WTC11 (cell line): Measurements from ENCODE around the gene OVOL3. TPM values are rescaled to one million over a fixed set of nuclear protein-coding genes. Genes with fewer than 3 reads are reported as not detected.

Experiments
- ATAC-seq: fragments of 200-7000 bp; cut with Tn5 transposase; 2 replicates; pipeline ENCODE4 v1.10.0; 2021; ENCODE audit warnings: mild to moderate bottlenecking, moderate library complexity
- CTCF ChIA-PET: fragments of 300-600 bp; sonication (Branson Sonifier 250); formaldehyde crosslinking; loops from one replicate; lab custom pipeline; 2021; ENCODE audit warnings: antibody characterized with exemption; lab: Charles Lee
- POLR2A ChIA-PET: fragments of 350-600 bp; sonication (Branson Sonifier 250); formaldehyde crosslinking; loops from one replicate; lab custom pipeline; 2021; ENCODE audit warnings: antibody characterized with exemption; lab: Charles Lee
- DNase-seq: peaks from one replicate; pipeline ENCODE4 v3.0.0; 2021; ENCODE audit warnings: low spot score
- H3K27ac Mint-ChIP-seq: 2 replicates; pipeline ENCODE4 v1.8.0; 2021; ENCODE audit warnings: mixed read lengths
- H3K27me3 Mint-ChIP-seq: 2 replicates; pipeline ENCODE4 v1.8.0; 2021; ENCODE audit warnings: low read depth, mild to moderate bottlenecking, moderate library complexity, mixed read lengths
- H3K36me3 Mint-ChIP-seq: 2 replicates; pipeline ENCODE4 v1.8.0; 2021; ENCODE audit warnings: mixed read lengths
- H3K4me1 Mint-ChIP-seq: 2 replicates; pipeline ENCODE4 v1.8.0; 2022; ENCODE audit warnings: mixed read lengths
- H3K4me3 Mint-ChIP-seq: 2 replicates; pipeline ENCODE4 v1.8.0; 2021; ENCODE audit warnings: mild to moderate bottlenecking, moderate library complexity, mixed read lengths
- H3K9me3 Mint-ChIP-seq: 2 replicates; pipeline ENCODE4 v1.8.0; 2021; ENCODE audit warnings: mixed read lengths
- FOXP1 ChIP-seq: sonication (generic); formaldehyde crosslinking; IDR thresholded peaks from 2 replicates; pipeline ENCODE4 v1.8.0; 2022; ENCODE audit warnings: missing genetic modification reagents, mild to moderate bottlenecking, moderate library complexity, borderline replicate concordance
- GTF2I ChIP-seq: fragments of 250-450 bp; sonication (Bioruptor Pico); conservative IDR thresholded peaks from 2 replicates; pipeline ENCODE4 v1.4.0; 2021; ENCODE audit warnings: mild to moderate bottlenecking
- MXD4 ChIP-seq: fragments of 250-450 bp; sonication (Bioruptor Pico); IDR thresholded peaks from 2 replicates; pipeline ENCODE4 v1.8.0; 2021; ENCODE audit warnings: mild to moderate bottlenecking, moderate library complexity, borderline replicate concordance
- NFATC4 ChIP-seq: fragments of 250-450 bp; sonication (Bioruptor Pico); IDR thresholded peaks from 2 replicates; pipeline ENCODE4 v1.9.0; 2021; ENCODE audit warnings: mild to moderate bottlenecking
- NFE2L1 ChIP-seq: sonication (generic); formaldehyde crosslinking; IDR thresholded peaks from 2 replicates; pipeline ENCODE4 v1.8.1; 2023; ENCODE audit warnings: missing genetic modification reagents
- SOX15 ChIP-seq: fragments of 250-450 bp; sonication (Bioruptor Pico); IDR thresholded peaks from 2 replicates; pipeline ENCODE4 v1.9.0; 2021; ENCODE audit warnings: mild to moderate bottlenecking
- ZBTB21 ChIP-seq: sonication (generic); formaldehyde crosslinking; IDR thresholded peaks from 2 replicates; pipeline ENCODE4 v1.8.1; 2023; ENCODE audit warnings: mild to moderate bottlenecking, missing genetic modification reagents, borderline replicate concordance
- ZNF219 ChIP-seq: sonication (generic); formaldehyde crosslinking; IDR thresholded peaks from 2 replicates; pipeline ENCODE4 v1.8.0; 2023; ENCODE audit warnings: missing genetic modification reagents, mild to moderate bottlenecking, borderline replicate concordance
- total RNA-seq: library from RNA; stranded (reverse); gene quantifications from 3 replicates; pipeline ENCODE4 v1.2.3, GENCODE V29; 2021
- TF ChIP-seq, protein P1 (sequence below): fragments of 250-450 bp; sonication (Bioruptor Pico); IDR thresholded peaks from 2 replicates; pipeline ENCODE4 v1.9.0; 2021; ENCODE audit warnings: mild to moderate bottlenecking
- TF ChIP-seq, protein P2 (sequence below): fragments of 250-450 bp; sonication (Bioruptor Pico); IDR thresholded peaks from 2 replicates; pipeline ENCODE4 v1.9.0; 2021; ENCODE audit warnings: mild to moderate bottlenecking
- TF ChIP-seq, protein P3 (sequence below): sonication (generic); formaldehyde crosslinking; IDR thresholded peaks from 2 replicates; pipeline ENCODE4 v1.8.1; 2022; ENCODE audit warnings: low read depth, missing genetic modification reagents, borderline replicate concordance
- TF ChIP-seq, protein P4 (sequence below): sonication (generic); formaldehyde crosslinking; IDR thresholded peaks from 2 replicates; pipeline ENCODE4 v1.8.0; 2022; ENCODE audit warnings: mild to moderate bottlenecking, missing genetic modification reagents
- TF ChIP-seq, protein P5 (sequence below): sonication (generic); formaldehyde crosslinking; IDR thresholded peaks from 2 replicates; pipeline ENCODE4 v1.8.1; 2022; ENCODE audit warnings: missing genetic modification reagents, borderline replicate concordance

OVOL3 gene
- total RNA-seq, 1 experiment from 2014 or later = not detected

DNA sequence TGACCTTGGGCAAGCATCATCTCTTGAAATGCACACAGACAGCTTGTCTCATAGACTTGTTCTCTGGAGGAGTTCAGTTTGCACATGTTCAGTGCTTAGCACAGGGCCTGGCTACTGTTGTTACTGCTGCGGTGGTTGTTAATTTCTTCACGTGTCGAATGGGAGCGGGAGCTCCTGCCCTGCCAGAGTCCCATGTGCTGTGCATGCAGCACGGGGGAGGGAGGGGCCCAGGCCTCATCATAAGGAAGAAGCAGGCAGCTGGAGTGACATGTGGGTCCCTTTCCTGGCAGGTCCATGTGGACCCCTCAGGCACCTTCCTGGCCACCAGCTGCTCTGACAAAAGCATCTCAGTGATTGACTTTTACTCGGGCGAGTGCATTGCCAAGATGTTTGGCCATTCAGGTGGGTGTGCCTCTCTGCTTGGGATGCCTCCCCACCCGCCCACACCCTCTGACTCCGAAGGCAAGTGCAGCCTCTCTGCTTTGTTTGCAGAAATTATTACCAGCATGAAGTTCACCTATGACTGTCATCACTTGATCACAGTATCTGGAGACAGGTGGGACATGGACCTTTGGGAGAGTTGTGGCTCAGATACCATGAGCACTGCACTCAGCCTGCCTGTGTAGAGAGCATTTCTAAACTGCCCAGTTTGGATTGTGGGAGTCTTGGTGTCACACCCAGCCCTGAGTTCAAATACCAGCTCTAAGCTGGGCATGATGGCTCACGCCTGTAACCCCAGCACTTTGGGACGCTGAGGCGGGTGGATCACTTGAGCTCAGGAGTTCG lies 19.8 kb upstream of the OVOL3 start:
- Mint-ChIP-seq H3K27ac (no peak overlapping the region), H3K27me3 (no peaks in the 10 kb centered on the region), H3K4me1 (no peaks in the 10 kb centered on the region)
- POLR2A ChIA-PET = no interaction called here
- ATAC-seq = no peak
- no peak for DNase-seq
- TF ChIP-seq, protein P1, sequence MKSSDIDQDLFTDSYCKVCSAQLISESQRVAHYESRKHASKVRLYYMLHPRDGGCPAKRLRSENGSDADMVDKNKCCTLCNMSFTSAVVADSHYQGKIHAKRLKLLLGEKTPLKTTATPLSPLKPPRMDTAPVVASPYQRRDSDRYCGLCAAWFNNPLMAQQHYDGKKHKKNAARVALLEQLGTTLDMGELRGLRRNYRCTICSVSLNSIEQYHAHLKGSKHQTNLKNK (CRISPR knock-in tag) = no peak
- TF ChIP-seq, all 79 proteins: peak for 0
- Mint-ChIP-seq H3K4me3 (no peak overlapping the region), H3K36me3 (peaks cover 47% of the 10 kb centered on the region), H3K9me3 (no peaks in the 10 kb centered on the region)
- CTCF ChIA-PET = no interaction called here

DNA sequence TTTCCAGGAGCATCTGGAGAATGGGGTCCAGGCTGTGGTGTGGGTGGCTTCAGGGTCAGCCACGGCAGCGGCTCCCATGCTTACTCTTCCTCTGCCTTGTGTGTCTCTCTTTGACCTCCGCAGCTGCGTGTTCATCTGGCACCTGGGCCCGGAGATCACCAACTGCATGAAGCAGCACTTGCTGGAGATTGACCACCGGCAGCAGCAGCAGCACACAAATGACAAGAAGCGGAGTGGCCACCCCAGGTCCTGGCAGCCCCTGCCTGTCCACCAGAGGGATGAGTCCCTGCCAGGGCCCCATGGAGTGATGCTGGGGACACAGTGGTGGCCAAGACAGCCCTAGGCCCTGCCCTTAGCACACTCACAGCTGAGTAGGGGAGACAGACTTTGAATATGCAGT lies 18.4 kb upstream of the OVOL3 start:
- POLR2A ChIA-PET = no interaction called here
- TF ChIP-seq ZNF219 (no peak), FOXP1 (CRISPR knock-in tag) (no peak), MXD4 (no peak), NFE2L1 (CRISPR knock-in tag) (no peak), GTF2I (CRISPR knock-in tag) (no peak), ZBTB21 (CRISPR knock-in tag) (no peak)
- TF ChIP-seq, protein P2, sequence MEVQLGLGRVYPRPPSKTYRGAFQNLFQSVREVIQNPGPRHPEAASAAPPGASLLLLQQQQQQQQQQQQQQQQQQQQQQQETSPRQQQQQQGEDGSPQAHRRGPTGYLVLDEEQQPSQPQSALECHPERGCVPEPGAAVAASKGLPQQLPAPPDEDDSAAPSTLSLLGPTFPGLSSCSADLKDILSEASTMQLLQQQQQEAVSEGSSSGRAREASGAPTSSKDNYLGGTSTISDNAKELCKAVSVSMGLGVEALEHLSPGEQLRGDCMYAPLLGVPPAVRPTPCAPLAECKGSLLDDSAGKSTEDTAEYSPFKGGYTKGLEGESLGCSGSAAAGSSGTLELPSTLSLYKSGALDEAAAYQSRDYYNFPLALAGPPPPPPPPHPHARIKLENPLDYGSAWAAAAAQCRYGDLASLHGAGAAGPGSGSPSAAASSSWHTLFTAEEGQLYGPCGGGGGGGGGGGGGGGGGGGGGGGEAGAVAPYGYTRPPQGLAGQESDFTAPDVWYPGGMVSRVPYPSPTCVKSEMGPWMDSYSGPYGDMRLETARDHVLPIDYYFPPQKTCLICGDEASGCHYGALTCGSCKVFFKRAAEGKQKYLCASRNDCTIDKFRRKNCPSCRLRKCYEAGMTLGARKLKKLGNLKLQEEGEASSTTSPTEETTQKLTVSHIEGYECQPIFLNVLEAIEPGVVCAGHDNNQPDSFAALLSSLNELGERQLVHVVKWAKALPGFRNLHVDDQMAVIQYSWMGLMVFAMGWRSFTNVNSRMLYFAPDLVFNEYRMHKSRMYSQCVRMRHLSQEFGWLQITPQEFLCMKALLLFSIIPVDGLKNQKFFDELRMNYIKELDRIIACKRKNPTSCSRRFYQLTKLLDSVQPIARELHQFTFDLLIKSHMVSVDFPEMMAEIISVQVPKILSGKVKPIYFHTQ (CRISPR knock-in tag) = no peak
- TF ChIP-seq, protein P3, sequence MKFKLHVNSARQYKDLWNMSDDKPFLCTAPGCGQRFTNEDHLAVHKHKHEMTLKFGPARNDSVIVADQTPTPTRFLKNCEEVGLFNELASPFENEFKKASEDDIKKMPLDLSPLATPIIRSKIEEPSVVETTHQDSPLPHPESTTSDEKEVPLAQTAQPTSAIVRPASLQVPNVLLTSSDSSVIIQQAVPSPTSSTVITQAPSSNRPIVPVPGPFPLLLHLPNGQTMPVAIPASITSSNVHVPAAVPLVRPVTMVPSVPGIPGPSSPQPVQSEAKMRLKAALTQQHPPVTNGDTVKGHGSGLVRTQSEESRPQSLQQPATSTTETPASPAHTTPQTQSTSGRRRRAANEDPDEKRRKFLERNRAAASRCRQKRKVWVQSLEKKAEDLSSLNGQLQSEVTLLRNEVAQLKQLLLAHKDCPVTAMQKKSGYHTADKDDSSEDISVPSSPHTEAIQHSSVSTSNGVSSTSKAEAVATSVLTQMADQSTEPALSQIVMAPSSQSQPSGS = no peak
- TF ChIP-seq, protein P4, sequence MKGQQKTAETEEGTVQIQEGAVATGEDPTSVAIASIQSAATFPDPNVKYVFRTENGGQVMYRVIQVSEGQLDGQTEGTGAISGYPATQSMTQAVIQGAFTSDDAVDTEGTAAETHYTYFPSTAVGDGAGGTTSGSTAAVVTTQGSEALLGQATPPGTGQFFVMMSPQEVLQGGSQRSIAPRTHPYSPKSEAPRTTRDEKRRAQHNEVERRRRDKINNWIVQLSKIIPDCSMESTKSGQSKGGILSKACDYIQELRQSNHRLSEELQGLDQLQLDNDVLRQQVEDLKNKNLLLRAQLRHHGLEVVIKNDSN (CRISPR knock-in tag) = no peak
- Mint-ChIP-seq H3K4me1 (no peaks in the 10 kb centered on the region), H3K27me3 (no peaks in the 10 kb centered on the region), H3K36me3 (peaks cover 49% of the 10 kb centered on the region), H3K9me3 (no peaks in the 10 kb centered on the region), H3K27ac (no peak overlapping the region), H3K4me3 (no peak overlapping the region)
- CTCF ChIA-PET = no interaction called here
- ATAC-seq = no peak
- no peak for DNase-seq

DNA sequence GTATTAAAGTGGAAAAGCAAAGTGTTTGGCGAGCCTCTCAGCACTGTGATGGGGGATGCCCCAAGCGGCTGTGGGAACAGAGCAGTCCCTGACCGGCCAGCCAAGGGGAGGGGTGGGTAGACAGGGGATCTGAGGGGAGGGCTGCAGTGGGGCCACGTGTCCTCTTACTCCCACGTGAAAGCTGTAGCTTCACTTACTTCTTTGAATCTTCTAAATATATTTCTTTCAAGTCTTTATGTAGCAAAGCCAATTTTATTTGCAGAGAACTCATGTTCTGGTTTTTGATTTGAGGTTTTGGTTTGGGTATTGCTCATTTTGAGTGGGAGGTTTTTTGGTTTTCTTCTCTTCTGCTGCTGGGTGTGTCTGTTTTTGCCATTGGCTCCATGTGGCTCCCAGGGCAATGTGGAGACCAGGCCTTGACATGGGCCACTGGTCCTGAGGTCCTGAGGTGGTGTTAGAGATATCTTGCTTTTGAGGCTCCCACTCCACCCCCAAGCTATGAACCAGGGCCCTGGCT lies 17.7 kb upstream of the OVOL3 start:
- Mint-ChIP-seq H3K27me3 (no peaks in the 10 kb centered on the region), H3K4me3 (no peak overlapping the region), H3K4me1 (no peaks in the 10 kb centered on the region), H3K27ac (no peak overlapping the region), H3K9me3 (no peaks in the 10 kb centered on the region), H3K36me3 (peaks cover 45% of the 10 kb centered on the region)
- TF ChIP-seq SOX15 = no peak
- ChIA-PET POLR2A (no interaction called here), CTCF (no interaction called here)
- no peak for DNase-seq
- no peak for ATAC-seq

DNA sequence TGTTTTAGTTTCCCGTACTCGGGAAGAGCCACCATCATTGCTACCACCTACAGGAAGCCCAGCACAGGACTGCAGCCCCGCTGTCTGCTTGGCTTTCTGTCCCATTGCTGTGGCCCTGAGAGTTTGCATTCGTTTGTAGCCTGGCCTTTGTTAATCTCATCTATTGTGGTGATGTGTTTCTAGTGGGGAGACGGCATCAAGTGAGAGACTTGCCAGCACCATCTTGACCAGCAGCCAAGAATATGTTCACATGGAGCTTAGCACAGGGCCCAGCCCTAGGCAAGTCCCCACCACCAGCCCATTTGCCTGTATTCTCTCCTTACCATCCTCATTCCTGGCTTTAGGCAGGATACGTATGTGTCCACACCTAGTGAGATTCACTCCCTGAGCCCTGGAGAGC lies 17.3 kb upstream of the OVOL3 start:
- no peaks in the 10 kb centered on the region for H3K9me3 Mint-ChIP-seq
- H3K4me3 Mint-ChIP-seq = no peak overlapping the region
- H3K27me3 Mint-ChIP-seq = no peaks in the 10 kb centered on the region
- POLR2A ChIA-PET = no interaction called here
- no peaks in the 10 kb centered on the region for H3K4me1 Mint-ChIP-seq
- no peak for DNase-seq
- CTCF ChIA-PET = no interaction called here
- TF ChIP-seq, protein P5, sequence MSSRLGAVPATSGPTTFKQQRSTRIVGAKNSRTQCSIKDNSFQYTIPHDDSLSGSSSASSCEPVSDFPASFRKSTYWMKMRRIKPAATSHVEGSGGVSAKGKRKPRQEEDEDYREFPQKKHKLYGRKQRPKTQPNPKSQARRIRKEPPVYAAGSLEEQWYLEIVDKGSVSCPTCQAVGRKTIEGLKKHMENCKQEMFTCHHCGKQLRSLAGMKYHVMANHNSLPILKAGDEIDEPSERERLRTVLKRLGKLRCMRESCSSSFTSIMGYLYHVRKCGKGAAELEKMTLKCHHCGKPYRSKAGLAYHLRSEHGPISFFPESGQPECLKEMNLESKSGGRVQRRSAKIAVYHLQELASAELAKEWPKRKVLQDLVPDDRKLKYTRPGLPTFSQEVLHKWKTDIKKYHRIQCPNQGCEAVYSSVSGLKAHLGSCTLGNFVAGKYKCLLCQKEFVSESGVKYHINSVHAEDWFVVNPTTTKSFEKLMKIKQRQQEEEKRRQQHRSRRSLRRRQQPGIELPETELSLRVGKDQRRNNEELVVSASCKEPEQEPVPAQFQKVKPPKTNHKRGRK = no peak
- TF ChIP-seq NFATC4 (CRISPR knock-in tag) = no peak
- TF ChIP-seq, all 79 proteins: peak for 0
- ATAC-seq = no peak
- Mint-ChIP-seq H3K27ac (no peak overlapping the region), H3K36me3 (peaks cover 44% of the 10 kb centered on the region)
